GM21381 (cell line): Measurements from ENCODE around the gene KLHDC2.
"Not testable (repeated sequence)": the region's sequence is repeated elsewhere in the genome, so short reads cannot be mapped to it uniquely, and the experiment has no call there.

Experiments
- ATAC-seq: cut with Tn5 transposase; IDR thresholded peaks from one replicate; pipeline ENCODE4 v1.9.1; 2021; ENCODE audit warnings: mild to moderate bottlenecking, moderate library complexity; ENCODE audit not compliant: unreplicated experiment

Gene KLHDC2

DNA sequence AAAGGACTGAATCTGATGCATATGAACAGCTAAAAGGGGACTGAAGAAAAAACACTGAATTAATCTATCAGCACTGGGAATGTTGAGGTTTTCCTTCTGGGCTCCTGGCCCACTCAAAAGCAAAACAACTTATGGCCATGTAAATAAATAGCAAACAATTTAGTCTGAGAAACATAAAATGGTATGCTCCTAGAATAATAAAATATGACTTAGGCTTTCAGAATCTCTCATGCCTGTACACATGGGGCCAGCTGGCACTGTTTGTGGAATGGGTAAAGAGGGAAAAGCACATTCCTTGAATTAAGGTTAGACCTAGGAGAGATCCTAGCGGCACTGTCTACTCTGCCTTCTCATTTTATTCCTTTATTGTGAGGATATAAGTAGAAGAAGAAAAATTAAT is 6.2 kb downstream of the KLHDC2 start:
- ATAC-seq = no peak

DNA sequence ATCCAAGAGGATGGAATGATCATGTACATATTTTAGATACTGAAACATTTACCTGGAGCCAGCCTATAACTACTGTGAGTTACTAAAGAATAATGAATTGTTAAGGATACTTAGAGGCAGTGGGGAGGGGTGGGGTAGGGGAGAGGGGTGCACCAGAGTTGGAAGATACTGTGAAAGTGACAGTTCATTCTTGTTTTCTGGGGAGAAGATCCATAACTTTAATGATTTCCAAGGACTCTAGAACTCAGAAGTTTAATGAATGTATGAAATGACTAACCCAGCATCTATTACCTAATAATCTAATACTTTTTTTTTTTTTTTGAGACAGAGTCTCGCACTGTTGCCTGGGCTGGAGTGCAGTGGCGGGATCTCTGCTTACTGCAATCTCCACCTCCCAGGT is 10.5 kb downstream of the KLHDC2 start:
- ATAC-seq = no peak

DNA sequence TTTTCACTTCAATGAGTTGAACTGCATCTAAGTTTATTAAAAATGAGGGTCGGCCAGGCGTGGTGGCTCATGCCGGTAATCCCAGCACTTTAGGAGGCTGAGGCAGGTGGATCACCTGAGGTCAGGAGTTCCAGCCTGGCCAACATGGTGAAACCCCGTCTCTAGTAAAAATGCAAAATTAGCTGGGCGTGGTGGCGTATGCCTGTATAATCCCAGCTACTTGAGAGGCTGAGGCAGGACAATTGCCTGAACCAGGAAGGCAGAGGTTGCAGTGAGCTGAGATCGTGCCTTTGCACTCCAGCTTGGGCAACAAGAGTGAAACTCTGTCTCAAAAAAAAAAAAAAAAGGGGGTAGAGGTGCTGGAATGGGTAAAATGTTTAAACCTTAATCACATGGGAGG is 13.1 kb downstream of the KLHDC2 start:
- ATAC-seq = not testable (repeated sequence)

DNA sequence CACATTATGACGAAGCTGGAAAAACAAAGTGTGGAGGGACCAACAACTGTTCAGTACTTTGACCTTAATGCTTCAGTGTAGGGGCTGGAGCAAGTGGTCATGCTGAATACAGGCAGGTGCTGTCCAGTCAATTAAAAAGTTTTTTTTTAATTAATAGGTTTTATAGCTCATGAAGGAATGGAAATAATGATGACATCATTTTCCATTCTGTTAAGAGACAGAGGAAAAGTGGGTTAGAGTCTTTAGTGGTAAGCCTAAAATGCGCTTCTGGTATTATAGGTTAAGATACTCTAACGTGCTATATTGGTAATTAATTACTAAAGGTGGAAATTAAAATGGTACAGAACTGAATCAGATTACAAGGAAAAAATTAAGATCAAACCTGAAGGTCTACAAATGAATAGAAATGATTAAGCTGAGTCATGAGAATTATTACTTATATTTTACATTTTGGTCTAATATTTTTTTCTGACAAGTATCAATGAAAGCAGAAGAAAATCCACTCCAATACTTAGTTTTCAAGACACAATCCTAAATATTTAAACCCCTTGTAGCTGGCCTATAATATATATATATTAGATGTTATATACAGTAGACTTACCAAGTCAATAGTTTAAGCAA is 15.6 kb downstream of the KLHDC2 start:
- no peak for ATAC-seq

DNA sequence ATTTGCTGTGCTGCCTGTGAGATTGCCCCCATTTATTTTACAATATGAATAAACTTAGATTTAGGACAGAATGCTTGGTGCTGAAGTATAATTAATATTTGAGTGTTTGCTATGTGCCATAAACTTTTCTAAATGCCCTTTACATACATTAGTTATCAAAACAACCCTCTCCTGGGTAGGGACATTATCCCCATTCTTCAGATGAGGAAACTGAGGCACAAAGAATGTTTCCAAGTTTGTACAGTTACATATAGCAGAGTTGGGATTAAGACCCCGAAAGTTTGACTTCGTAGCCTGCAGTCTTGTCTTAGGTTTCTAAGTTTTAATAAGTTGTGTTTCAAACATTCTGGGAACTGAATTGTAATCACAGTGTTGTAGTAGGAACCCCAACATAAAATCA is 18.4 kb downstream of the KLHDC2 start:
- no peak for ATAC-seq

DNA sequence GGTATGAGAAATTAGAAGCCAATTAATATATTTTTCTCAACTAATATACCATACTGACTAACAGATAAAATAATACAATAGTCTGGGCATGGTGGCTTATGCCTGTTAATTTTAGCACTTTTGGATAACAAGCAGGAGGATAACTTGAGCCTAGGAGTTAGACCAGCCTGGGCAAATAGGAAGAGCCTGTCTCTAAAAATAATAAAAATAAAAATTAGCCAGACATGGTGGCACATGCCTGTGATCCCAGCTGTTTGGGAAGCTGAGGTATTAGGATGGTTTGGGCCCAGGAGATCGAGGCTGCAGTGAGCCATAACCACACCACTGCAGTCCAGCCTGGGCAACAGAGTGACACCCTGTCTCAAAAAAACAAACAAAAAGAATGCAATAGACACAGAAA is 24.7 kb downstream of the KLHDC2 start:
- ATAC-seq = no peak

DNA sequence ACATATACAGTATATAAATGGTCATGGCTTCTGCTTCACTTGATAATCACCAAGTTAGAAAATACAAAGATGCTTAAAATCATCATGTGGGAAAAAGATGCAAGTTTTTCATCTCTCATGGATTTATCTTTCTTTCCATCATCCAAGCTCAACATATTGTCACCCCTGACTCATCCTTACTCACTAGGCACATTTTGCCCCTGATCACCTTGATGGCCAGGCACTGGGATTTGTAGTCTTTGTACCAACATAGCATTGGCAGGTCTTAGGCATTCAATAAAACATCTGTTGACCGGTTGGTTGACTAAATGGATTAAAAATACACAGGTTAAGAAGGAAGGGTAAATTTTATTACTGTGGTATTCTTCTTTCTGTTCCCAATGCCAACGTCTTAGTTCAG is 28.1 kb downstream of the KLHDC2 start:
- no peak for ATAC-seq

DNA sequence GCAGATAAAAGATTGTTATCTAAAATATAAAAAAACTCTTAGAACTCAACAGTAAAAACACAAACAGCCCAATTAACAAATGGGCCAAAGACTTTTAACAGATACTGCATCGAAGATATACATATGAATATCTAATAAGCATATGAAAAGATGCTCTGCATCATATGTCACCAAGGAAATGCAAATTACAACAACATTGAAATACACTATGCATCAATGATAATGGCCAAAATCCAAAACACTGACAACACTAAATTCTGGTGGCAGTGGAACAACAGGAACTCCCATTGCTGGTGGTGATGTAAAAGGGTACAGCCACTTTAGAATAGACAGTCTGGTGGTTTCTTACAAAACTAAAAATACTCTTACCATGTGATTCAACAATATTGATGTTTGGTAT is 40.8 kb downstream of the KLHDC2 start:
- ATAC-seq = no peak

DNA sequence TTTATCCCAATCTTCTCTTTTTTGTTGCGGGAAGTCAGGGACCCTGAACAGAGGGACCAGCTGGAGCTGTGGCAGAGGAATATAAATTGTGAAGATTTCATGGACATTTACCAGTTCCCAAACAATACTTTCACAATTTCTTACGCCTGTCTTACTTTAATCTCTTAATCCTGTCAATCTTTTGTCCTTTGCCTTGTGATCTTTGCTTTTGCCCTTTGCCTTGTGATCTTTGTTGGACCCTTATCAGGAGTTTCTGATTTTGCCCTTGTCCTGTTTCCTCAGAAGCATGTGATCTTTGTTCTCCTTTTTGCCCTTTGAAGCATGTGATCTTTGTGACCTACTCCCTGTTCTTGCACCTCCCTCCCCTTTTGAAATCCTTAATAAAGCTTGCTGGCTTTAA is 48.2 kb downstream of the KLHDC2 start:
- not testable (repeated sequence) for ATAC-seq

DNA sequence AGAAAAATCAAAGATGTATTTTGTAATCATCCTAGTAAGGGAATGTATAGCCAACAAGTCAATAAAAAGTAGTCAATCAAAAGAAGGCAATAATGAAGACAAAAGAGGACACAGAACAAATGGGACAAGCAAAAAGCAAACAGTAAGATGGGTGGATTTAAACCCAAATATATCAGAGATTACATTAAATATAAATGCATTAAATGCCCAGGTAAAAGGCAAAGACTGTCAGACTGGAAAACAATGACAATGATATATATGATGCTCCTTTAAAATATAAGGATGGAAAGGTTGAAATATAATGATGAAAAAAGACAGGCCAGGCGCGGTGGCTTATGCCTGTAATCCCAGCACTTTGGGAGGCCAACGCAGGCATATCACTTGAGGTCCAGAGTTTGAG is 48.9 kb downstream of the KLHDC2 start:
- no peak for ATAC-seq

DNA sequence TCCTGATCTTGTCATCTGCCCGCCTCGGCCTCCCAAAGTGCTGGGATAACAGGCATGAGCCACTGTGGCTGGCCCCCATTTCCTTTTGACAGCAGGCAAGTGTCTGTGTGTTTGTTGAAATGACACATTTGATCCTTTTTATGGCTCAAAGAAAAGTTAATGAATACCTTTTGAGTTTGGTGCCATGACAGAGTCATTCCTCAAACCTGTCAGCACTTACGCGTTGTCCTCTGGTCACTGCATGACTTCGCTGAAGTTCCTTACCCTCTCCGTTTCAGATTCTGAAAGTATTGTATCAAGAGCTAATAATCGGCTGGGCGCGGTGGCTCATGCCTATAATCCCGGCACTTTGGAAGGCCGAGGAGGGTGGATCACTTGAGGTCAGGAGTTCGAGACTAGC is 52.2 kb downstream of the KLHDC2 start:
- ATAC-seq = no peak

DNA sequence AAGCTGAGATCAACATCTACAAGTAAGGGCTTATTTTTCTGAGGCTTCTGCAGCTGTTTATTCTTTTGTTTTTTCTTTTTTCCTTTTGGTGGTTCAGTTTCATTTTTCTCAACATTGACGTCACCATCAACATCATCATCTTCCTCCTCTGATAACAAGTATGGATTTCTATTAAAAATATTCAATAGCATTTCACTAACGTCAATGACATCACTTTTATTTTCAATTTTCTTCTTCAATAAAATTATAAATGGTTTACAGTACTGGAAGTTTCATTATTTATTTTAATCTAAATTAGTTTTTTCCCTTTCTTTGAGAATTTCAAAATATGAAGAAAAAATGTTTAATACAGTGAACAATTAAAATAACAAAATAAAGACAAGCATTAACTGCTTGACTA is 60.7 kb downstream of the KLHDC2 start:
- ATAC-seq = no peak
